RWPE2 (cell line): ENCODE measurements around the gene CNPY1.
"Not testable (repeated sequence)": the region's sequence is repeated elsewhere in the genome, so short reads cannot be mapped to it uniquely, and the experiment has no call there.

ENCODE experiments used
- ATAC-seq: fragments of 200-7000 bp; cut with Tn5 transposase; 3 replicates; pipeline ENCODE4 v1.9.1; 2021; ENCODE audit warnings: low read depth
- DNase-seq: peaks from one replicate; pipeline ENCODE4 v3.0.0-alpha.2; 2020; ENCODE audit warnings: low spot score
- H3K27ac ChIP-seq: fragments of 450-650 bp; 2 replicates; pipeline ENCODE4 v1.5.1; 2017; ENCODE audit warnings: mild to moderate bottlenecking; ENCODE audit not compliant: poor library complexity, severe bottlenecking
- H3K27me3 ChIP-seq: fragments of 250-450 bp; sonication (Bioruptor Pico); 2 replicates; pipeline ENCODE4 v1.5.1; 2021; ENCODE audit warnings: mild to moderate bottlenecking, moderate library complexity; ENCODE audit not compliant: insufficient read depth, poor library complexity, severe bottlenecking
- H3K36me3 ChIP-seq: fragments of 250-450 bp; sonication (Bioruptor Pico); 2 replicates; pipeline ENCODE4 v1.5.1; 2020; ENCODE audit warnings: low read depth, mild to moderate bottlenecking, moderate library complexity
- H3K4me1 ChIP-seq: fragments of 250-450 bp; sonication (Bioruptor Pico); 2 replicates; pipeline ENCODE4 v1.5.1; 2021; ENCODE audit warnings: mild to moderate bottlenecking, moderate library complexity; ENCODE audit not compliant: insufficient read depth, poor library complexity, severe bottlenecking
- H3K4me3 ChIP-seq: fragments of 250-450 bp; sonication (Bioruptor Pico); 2 replicates; pipeline ENCODE4 v1.5.1; 2021; ENCODE audit warnings: mild to moderate bottlenecking, moderate library complexity; ENCODE audit not compliant: severe bottlenecking
- H3K9me3 ChIP-seq: fragments of 250-450 bp; sonication (Bioruptor Pico); 2 replicates; pipeline ENCODE4 v1.5.1; 2021; ENCODE audit warnings: mild to moderate bottlenecking, moderate library complexity; ENCODE audit not compliant: severe bottlenecking
- TF ChIP-seq, protein P1 (sequence below): fragments of 450-650 bp; IDR thresholded peaks from one replicate; pipeline ENCODE4 v1.5.1; 2017; ENCODE audit warnings: mild to moderate bottlenecking, moderate library complexity; ENCODE audit not compliant: poor library complexity, severe bottlenecking

Gene CNPY1

DNA sequence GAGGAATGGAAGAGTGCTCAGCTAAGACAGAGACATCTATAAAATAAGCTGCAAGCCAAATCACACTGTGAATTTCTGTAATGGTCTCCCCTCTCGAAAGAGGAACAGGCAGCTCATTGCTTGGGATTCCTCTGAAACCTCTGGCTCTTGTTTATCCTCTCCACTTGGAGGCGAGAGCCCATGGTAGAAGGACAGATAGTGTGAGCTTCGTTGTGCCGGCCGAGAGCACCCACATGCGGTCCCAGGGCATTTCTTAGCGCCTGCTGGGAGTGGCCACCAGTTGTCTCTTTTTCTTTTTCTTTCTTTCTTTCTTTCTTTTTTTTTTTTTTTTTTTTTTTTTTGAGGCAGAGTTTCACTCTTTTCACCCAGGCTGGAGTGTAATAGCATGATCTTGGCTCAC lies 26.2 kb downstream of the CNPY1 start:
- TF ChIP-seq, protein P1, sequence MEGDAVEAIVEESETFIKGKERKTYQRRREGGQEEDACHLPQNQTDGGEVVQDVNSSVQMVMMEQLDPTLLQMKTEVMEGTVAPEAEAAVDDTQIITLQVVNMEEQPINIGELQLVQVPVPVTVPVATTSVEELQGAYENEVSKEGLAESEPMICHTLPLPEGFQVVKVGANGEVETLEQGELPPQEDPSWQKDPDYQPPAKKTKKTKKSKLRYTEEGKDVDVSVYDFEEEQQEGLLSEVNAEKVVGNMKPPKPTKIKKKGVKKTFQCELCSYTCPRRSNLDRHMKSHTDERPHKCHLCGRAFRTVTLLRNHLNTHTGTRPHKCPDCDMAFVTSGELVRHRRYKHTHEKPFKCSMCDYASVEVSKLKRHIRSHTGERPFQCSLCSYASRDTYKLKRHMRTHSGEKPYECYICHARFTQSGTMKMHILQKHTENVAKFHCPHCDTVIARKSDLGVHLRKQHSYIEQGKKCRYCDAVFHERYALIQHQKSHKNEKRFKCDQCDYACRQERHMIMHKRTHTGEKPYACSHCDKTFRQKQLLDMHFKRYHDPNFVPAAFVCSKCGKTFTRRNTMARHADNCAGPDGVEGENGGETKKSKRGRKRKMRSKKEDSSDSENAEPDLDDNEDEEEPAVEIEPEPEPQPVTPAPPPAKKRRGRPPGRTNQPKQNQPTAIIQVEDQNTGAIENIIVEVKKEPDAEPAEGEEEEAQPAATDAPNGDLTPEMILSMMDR: no peak
- Histone ChIP-seq H3K4me1 (no peaks in the 10 kb centered on the region), H3K27me3 (peaks cover 28% of the 10 kb centered on the region), H3K4me3 (no peak overlapping the region), H3K27ac (no peak overlapping the region), H3K36me3 (no peaks in the 10 kb centered on the region), H3K9me3 (no peaks in the 10 kb centered on the region)
- DNase-seq: no peak
- ATAC-seq: no peak

DNA sequence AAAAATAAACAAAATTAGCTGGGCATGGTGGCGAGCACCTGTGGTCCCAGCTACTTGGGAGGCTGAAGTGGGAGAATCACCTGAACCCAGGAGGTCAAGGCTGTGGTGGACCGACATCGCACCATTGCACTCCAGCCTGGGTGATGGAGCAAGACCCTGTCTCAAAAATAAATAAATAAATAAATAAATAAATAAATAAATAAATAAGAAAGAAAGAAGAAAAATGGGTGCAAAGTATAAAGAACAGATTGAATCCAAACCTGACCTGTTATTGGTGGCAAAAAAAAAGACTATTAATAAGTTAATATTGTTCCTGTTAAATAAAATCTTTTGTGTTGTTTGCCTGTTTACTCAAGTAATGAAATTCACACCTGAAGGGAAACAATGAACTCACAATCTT lies 27.0 kb downstream of the CNPY1 start:
- H3K27ac ChIP-seq, H3K9me3 ChIP-seq, H3K4me1 ChIP-seq, DNase-seq, H3K36me3 ChIP-seq, H3K4me3 ChIP-seq, ATAC-seq: not testable (repeated sequence)
- H3K27me3 ChIP-seq: peaks cover 33% of the 10 kb centered on the region

DNA sequence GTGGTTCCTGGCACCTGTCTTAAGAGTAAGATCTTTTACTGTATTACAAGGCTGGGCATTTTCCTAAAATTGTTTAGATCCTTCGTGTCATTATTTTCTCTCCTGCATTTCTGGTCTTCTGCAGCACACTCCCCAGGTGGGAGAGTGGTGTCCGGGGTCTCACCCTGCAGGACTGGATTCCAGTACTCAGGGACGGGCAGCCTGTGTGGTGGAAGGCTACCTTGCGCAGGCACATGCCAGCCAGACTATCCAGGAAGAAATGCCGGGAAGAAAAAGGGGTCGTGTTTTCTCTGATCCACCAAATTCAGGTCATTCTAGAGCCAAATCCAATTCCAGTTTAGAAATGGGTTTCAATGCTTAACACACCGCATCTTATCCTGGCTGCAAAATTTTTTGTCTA lies 27.7 kb downstream of the CNPY1 start:
- H3K27me3 ChIP-seq: peaks cover 41% of the 10 kb centered on the region
- DNase-seq: no peak

DNA sequence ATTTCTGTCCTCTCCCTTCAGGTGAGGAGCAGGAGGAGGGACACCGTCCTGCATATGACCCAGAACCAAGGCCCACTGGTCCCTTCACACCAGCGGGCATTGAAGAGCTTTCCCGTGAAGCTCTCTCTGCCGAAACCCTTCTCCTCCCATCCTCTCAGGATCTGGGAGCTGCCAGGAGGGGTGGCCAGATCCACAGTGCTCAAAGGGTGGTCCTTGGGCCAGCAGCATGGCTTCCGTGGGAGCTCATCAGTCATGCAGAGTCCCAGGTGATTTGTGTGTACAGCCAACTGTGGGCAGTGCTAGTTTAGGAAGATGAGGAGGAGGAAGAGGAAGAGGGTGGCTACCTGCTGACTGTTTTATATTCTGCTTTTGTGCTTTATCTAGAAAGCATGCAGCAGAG lies 28.4 kb downstream of the CNPY1 start:
- ATAC-seq: no peak
- peaks cover 47% of the 10 kb centered on the region for H3K27me3 ChIP-seq
- TF ChIP-seq, protein P1: no peak

More for the DNA sequence above, 27.7 kb downstream of the CNPY1 start:
- H3K4me3 ChIP-seq: no peak overlapping the region
- no peak for ATAC-seq
- H3K4me1 ChIP-seq: no peaks in the 10 kb centered on the region
- H3K9me3 ChIP-seq: no peaks in the 10 kb centered on the region
- H3K27ac ChIP-seq: no peak overlapping the region
- no peaks in the 10 kb centered on the region for H3K36me3 ChIP-seq
- TF ChIP-seq, protein P1: no peak

DNA sequence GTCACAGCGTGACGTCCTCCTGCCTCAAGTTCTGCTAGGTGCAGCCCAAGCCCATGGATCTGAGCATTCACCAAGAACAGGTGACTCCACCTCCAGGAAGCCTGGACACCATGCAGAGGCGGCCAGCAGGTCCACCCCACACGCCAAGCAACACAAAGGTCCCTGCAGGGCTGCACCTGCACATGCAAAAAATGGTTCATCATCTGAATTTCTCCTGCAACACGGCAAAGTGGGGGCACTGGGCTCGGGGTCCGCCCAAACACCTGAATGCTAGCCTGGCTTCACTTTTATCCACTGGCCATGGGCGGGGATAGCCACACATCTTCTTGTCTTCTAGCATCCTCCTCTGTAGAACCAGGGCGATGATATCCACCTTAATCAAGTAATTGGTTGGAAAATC lies 28.9 kb downstream of the CNPY1 start:
- Histone ChIP-seq H3K4me1 (no peaks in the 10 kb centered on the region), H3K36me3 (no peaks in the 10 kb centered on the region), H3K27ac (no peak overlapping the region), H3K9me3 (no peaks in the 10 kb centered on the region), H3K4me3 (no peak overlapping the region), H3K27me3 (peaks cover 50% of the 10 kb centered on the region)
- TF ChIP-seq, protein P1: no peak
- DNase-seq (no peak), ATAC-seq (no peak)

More for the DNA sequence above, 28.4 kb downstream of the CNPY1 start:
- Histone ChIP-seq H3K4me3 (no peak overlapping the region), H3K36me3 (no peaks in the 10 kb centered on the region), H3K9me3 (no peaks in the 10 kb centered on the region), H3K27ac (no peak overlapping the region), H3K4me1 (no peaks in the 10 kb centered on the region)
- no peak for DNase-seq

DNA sequence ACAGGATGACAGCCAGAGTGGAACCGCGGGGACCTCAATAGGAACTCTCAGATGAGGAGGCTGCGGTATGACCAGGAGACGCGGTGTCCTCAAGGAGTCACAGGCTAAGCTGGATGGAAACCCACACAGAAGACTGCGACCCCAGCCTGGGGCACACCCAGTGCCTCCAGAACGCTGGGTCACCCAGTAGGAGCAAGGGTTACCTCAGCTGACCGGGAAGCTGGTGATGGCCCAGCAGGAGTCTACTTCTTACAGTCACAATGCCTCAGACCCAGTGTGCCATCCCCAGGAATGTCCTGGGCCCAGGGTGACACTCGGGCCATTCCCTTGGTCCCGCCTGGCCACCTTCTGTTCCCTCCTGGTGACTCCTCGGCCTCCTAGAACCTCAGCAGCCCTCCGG lies 29.9 kb downstream of the CNPY1 start:
- no peak for ATAC-seq
- no peaks in the 10 kb centered on the region for H3K36me3 ChIP-seq
- H3K27me3 ChIP-seq: peaks cover 60% of the 10 kb centered on the region
- H3K27ac ChIP-seq: no peak overlapping the region
- no peak for DNase-seq
- H3K4me1 ChIP-seq: no peaks in the 10 kb centered on the region
- no peaks in the 10 kb centered on the region for H3K9me3 ChIP-seq
- TF ChIP-seq, protein P1: no peak
- H3K4me3 ChIP-seq: no peak overlapping the region
